Activated CD4-positive, CD25-positive, alpha-beta regulatory T cell treated with anti-CD3 and anti-CD28 coated beads, Interleukin-2, amount 50 U/mL, for 24 hours (primary cell): Measurements from ENCODE around the gene ASF1B.
"Not testable (repeated sequence)": the region's sequence is repeated elsewhere in the genome, so short reads cannot be mapped to it uniquely, and the experiment has no call there.

Experiments
- ATAC-seq, 2 donors: fragments of 150-1000 bp; cut with Tn5 transposase; one replicate each; pipeline ENCODE4 v1.10.0; 2021; ENCODE audit warnings: mild to moderate bottlenecking in 1 of 2, moderate library complexity in 1 of 2

ASF1B gene

DNA sequence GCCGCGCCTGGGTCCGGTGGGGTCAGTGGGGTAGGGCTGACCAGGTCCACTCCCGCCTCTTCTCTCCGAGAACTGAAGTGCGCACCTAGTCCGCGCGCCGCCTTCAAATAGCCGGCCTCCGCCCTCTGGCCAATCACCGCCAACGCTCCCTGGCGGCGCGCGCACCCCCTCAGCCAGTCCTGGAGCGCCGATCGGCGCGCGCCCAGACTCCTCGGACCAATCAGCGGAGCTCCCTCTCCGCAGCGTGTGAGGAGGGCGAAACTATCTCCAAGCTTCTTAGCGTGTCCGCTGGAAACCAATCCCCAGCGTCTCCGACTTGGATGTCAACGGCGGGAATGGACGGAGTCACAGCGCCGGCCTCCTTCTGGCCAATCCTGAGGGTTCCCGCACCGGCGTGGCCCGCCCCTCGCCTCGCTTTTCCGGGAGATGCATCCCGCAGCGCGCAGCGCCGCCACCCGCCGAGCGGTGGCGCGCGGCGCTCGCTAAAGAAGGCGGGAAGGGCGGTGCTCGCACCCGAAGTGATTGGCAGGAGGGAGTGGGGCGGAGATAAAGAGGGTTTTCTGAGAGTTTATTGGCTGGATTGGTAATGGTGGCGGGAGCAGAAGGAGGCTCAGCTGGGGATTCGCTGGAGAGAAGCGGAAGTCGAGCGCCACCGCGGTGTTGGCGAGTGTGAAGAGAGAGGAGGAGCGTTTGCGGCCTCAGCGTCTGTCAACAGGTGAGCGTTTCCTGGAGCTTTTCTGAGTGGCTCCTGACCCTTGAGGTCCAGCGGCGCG lies at the start of gene ASF1B:
Gene ASF1B, minus strand, starts transcription at position 81 of the 773 bp plus-strand sequence. CDS start 133 bp downstream, outside the sequence.
- peak; percentile 88 to 89 for ATAC-seq

DNA sequence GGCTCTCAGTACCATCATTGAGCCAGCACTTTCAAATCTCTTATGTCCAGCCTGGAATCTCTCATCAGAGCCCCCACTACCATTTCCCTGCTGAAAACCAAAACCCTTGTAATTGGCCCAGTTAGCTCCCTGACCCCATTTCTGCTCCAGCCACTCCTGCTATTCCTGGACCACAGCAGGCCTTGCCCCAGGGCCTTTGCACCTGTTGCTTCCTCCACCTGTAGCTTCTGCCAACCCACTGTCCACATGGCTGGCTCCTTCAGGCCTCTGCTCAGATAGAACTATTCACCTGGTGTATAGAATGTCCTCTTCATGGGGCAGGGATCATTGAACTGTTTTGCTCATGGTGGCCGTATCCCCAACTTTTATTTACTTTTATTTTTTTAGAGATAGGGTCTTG lies 49.3 kb upstream of the ASF1B start:
- ATAC-seq: not testable (repeated sequence)

DNA sequence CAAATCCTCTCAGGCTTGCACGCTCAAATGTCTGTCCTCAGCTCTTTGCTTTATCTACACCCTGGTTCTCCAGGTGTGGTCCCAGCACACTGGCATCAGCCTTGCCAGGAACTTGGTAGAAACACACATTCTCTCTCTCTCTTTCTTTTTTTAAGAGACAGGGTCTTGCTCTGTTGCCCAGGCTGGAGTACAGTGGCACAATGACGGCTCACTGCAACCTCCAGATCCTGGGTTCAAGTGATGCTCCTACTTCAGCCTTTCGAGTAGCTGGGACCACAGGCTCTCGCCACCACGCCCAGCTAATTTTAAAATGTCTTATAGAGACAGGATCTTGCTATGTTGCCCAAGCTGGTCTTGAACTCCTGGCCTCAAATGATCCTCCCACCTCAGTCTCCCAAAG lies 48.8 kb upstream of the ASF1B start:
- ATAC-seq: no peak

DNA sequence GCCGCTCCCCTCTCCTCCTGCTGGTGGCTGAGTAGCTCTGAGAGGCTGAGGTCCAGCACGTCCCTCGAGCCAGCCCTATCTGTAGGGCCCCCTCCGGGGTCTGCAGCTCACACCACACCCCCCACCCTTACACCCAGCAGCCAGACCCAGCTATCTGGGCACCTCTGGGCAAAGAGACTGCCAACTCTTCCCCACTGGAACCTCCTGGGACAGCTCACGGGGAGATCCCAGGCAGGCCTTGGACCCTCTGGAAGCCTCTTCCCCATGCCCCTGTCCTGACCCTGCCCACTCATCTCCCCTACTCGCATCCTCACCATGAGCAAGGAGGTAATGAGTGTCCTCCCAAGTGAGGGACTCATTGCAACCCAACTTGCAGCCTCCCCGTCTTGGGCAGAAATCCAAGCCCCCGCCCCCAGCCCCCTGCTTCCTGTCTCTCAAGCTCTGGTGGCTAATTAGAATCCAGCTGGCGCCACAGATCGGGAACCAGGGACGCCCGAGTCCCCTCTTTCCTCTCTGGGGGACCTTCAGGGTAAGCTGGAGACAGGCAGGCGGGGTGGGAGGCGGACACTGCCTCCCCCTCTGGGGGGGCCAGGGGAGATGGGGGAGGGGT lies 47.5 kb upstream of the ASF1B start:
- no peak for ATAC-seq

DNA sequence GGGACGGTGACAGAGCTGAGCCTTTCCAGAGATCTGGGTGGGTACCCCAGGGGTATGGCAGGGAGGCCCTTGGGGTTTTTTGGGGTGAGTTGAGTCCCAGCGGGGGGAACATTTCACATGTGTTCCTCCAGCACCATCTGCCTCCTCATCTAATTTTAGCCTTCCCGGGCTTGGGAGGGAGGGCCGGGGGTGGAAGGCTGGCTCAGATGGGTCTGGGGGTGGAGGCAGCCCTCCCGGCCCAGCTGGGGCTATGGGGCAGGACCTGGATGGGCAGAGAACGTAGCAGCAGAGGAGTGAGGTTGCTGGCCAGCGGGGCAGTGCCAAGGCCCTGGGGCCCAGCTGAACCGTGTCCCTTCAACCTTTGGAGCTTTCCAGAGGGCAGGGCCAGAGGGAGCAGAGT lies 46.1 kb upstream of the ASF1B start:
- no peak for ATAC-seq

DNA sequence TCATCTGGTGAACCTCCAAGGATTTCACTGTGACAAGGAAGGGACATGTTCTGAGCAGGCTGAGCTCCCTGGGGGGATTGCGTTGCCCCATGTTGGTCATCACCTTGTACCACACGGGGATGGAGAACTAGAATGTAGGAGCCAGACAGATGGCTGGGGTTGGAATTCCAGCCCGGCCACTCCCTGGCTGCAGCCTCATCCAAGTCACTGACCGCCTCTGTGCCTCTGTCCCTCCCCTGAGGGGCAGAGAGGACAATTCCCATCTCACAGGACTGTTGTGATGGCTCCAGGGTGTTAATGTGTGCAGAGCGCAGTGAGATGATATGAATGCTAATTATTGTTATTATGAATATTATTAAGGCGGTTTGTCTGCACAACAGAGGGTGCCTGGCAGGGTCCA lies 45.5 kb upstream of the ASF1B start:
- no peak for ATAC-seq

DNA sequence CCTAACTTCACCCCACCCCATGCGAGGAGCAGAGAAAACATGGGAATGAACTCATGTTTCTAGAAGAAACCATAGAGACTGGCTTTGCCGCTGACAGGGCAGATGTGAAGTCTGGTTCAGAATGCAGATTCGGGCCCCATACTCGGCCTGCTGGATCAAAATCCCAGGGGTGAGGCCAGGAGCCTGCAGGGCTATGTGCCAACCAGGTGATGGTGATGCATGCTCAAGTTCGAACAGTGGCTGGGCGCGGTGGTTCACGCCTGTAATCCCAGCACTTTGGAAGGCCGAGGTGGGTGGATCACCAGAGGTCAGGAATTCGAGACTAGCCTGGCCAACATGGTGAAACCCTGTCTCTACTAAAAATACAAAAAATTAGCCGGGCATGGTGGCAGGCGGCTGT lies 44.8 kb upstream of the ASF1B start:
- not testable (repeated sequence) for ATAC-seq

DNA sequence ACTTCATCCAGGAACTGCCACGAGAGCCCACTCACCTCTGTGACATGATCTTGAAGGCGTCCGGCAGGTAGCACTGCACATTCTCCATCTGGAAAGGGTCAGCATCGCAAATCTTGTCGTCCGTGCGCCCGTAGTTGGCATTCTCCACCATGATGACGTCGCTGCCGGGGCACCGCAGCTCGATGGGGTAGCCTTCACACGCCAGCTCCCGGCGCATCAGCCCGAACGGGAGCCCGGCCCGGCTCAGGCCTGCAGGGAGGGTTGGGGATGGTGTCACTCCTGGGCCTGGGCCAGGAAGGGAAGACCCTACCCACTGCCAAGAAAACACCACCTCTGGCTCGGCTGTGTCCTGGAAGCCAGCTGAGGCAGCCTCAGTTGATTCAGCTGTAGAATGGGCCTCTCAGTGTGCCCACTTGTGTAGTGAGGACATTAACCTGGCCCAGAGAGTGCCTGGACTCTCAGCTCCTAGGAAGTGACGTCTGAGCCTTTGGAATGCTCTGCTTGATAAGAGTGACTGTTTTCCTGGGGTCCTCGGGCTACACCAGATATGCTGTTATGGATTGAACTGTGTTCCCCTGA lies 41.2 kb upstream of the ASF1B start:
- ATAC-seq: no peak

DNA sequence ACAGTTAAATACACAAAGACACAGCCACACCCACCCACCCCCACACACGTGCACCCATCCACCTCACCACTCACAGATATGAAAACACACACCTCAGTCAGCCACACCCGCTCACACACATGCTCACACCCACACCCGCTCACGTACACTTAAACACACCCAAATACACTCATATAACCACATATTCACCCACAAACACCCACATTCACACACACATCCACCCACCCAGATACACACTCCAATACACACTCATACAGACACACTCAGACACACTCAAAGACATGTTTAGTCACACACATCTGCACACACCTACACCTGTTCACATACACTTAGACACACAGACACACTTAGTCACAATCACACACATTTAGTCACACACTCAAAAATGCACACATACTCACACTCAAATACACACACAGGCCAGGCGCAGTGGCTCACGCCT lies 39.0 kb upstream of the ASF1B start:
- ATAC-seq: no peak

DNA sequence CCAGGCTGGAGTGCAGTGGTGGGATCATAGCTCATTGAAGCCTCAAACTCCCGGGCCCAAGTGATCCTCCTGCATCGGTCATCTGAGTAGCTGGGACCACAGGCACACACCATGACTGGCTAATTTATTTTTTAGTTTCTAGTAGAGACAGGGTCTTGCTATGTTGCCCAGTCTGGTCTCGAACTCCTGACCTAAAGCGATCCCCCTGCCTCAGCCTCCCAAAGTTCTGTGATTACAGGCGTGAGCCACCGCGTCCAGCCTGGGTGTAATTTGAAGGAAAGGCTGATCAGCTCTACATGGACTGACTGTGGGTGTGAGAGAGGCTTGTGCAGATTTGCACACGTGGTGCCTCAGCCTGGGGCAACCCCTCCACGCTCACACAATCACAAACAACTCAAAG lies 38.5 kb upstream of the ASF1B start:
- ATAC-seq: no peak

DNA sequence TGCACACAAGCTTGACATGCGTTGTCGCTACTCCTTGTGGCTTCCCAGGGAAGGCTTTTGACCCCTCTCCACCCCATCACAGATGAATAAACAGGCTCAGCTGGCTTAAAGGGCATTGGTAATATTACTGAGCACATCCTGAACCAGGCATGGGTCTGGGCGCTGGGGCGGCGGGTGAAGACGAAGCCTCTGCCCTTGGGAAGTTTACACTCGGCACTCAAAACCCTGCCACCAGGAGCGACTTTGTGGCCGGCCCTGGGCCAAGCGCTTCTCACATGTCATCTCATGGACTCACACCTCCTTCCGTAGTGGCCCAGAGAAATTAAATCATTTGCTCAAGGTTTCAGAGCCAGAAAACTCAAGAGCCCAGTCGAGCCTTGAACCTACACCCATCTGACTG lies 32.6 kb upstream of the ASF1B start:
- ATAC-seq: no peak

DNA sequence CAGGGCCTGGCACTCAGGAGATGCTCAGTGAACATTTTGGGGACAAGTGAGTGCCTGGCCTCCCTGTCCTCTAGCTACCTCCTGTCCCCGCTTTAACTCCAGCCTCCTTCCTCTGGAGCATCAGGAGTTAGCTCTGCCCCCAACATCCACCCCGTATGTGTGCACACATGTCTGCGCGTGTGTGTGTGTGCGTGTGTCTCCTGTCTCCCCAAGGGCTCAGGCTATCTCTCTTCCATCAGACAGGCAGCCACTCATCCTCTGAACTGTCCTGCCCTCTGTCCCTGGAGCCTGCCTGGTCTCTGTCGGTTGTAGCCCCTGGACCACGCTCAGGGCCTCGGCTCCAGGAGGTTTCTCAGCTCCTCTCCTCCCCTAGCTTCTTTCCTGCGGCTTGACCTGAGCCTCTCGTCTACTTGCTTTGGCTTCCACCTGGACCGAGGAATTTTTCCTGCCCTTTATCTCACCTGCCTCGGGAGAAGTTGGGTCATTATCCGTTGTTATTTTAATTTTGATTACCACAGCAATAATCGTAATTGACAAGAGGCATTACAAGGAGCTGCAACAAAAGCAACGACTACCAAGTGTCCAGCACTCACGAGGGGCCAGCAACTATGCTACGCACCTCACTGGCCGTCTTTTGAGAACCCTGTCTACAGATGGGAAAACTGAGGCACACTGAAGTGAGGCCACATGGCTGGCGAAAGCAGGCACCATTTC lies 32.0 kb upstream of the ASF1B start:
- no peak for ATAC-seq

DNA sequence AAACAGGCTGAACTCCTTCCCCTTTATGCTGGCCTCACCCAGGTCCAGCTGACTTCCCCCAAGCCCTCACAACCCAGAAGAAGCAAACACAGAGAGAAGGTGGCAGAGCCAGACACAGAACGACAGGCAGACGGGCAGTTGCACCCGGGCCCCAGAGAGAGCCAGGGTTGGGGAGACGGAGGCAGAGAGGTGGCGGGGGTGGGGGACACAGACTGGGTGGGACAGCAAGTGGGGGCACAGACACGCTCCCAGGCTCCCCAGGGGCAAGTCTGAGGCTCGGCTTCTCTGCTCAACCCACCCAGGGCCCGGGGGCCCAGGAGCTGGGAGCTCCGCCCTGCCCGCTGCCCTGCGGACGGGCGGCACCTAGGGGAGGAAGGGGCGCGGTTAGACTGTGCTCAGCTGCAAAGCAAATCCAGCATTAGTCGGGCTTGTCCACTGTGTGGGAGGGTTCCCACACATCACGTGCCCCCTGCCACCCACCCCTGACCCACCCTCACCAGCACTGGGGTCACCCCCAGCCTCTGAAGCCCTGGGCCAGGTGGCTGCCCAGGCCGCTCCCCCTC lies 31.3 kb upstream of the ASF1B start:
- peak; percentile 70 to 71 for ATAC-seq

DNA sequence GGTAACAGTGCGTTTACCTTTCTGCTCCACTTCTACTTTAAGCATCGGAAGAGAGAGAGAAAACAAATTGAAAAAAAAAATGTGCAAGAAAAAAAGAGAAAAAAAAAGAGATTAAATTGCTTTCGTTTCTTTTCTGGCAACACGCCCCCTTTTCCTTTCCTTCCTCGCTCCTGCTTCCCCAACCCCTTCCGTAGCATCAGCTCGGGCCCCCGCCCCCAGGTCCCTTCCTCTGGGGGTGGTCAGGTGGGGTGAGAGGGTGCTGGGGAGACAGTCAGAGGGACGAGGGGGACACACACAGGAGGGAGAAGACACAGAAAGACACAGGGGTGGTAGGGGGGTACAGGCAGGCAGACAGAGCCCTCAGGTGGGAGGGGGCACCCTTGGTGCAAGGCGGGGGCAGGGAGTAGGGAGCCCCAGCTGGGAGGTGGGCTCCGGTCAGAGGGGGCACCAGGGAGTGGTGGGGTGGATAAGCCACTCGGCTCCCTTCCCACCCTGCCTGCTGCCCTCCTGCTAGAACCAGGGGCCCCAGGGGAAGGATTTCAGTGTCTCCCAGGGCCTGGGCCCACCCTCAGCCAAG lies 30.7 kb upstream of the ASF1B start:
- peak; percentile 18 to 25 for ATAC-seq

DNA sequence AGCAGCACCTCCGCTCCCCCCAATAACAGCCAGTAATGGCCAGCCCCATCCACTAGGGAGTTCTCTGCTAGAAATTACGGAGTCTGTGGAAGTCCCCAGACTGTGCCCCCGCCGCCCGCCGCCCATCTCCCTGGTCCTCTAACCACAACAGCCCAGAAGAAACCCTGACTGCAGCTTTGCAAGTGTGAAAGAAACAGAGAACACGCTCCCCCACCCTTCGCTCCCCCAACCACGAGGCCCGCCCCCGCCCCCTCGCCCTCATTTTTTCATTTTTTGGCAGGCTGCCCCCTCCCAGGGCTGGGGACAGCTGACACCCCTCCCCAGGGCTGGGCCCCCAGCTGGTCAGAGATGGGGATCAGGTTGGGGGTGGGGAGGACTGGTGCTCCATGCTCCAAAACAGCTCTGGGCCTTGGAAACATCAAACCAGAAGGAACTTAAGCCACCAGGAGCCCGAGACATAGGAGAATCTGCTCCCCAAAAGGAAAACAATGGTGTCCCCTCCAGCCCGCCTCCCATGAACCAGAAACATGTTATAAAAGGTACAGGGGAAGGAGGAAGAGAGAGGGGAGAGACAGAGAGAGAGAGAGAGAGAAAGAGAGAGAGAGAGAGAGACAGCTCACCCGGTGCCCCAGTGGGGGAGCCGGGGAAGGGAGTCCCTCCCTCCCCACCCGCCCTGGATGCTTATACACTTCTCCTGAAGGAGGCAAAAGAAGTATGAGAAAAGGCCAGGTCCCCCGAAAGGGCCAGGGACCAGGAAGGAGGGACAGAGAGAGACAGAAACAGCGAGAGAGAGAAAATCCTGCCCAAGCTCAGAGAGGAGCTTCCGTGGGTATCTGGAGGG lies 29.8 kb upstream of the ASF1B start:
- ATAC-seq: peak in 1 of 2 donors; percentile 15

DNA sequence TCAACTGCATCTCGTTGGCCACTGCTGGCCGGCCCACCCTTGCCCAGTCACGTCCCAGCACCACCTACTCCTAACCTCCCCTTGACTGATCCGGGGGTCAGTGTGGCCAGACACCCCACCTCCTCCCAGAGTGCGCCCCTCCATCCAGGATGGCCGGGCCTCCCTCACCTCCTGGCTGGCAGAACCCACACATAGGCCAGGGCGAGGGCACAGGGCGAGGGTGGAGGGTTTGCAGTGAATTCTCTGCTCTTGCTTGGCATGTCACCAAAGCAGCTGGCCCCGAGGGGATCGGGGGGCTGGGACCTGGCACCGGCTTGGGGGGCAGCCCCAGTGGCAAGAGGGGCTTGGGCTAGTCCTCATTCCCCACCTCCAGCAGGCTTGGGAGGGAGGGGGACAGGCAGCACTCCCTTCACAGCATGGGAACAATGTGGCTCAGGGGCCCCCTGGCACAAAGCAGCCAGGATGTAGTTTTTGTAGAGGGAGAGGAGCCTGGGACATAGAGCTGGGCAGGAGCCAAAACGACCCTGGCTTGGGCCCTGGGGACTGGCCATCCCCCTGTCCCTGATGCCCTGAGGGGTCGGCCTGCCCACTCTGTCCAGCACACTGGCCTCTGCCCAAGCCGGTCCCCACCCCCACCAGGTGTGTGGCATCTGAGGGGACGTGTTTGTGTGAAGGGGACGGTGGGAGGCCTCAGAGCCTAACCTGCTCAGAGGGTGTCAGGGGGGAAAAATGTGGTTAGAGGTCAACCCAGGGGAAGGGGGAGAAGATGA lies 28.5 kb upstream of the ASF1B start:
- ATAC-seq: no peak

DNA sequence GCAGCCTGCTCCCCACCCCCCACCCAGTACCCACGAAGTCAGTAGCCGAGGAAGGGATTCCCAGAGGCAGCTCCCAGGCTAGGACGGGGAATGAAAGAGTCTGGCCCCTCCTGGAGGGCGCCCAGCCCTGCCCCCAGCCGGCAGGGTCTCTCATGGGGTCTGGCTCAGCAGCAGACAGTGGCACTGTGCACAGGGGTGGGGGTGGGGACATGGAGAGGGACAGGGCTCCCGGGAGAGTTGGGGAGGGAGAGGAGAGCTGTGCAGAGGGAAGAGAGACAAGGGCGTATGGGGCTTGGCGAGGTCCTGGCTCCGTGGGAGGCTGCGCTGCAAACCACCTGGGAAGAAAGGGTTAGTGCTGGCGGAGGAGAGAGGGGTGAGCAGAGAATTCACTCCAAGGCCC lies 27.7 kb upstream of the ASF1B start:
- no peak for ATAC-seq

DNA sequence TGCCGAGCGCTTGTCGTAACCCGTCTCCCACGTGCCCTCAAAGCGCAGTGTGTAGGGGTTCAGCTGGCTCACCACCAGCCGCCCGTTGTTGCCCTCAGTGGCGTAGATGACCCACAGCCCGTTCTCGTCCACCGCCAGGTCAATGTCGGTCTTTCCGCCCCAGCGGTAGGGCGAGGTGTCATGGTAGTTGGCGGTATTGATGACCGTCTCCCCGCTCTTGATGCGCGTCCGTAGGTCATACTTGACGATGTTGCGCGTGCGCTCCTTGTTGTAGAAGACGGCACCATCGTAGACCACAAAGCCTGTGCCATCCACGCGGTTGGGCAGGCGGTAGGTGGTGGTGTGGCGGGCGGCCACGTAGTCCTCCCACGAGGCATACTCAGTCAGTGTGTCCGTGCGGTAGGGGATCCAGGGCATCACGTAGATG lies 26.5 kb upstream of the ASF1B start:
- ATAC-seq: no peak

DNA sequence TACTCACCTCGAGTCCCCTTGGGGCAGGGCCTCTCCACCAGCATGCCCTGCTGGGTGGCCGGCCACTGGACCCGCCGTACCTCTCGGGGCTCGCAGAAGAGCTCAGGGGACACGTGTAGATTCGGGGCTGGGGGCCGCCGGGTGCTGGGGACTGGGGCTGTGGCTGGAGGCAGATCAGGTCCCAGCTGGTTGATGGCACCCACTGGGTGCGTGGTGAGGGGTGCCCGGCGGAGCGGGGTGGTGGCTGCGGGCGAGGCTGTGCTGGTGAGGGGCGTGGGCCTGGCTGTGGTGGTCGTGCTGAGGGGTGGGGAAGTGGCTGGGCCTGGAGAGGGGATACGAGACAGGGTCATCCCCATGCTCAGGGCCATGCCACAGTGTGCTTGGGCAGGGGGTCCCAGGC lies 24.9 kb upstream of the ASF1B start:
- ATAC-seq: no peak

DNA sequence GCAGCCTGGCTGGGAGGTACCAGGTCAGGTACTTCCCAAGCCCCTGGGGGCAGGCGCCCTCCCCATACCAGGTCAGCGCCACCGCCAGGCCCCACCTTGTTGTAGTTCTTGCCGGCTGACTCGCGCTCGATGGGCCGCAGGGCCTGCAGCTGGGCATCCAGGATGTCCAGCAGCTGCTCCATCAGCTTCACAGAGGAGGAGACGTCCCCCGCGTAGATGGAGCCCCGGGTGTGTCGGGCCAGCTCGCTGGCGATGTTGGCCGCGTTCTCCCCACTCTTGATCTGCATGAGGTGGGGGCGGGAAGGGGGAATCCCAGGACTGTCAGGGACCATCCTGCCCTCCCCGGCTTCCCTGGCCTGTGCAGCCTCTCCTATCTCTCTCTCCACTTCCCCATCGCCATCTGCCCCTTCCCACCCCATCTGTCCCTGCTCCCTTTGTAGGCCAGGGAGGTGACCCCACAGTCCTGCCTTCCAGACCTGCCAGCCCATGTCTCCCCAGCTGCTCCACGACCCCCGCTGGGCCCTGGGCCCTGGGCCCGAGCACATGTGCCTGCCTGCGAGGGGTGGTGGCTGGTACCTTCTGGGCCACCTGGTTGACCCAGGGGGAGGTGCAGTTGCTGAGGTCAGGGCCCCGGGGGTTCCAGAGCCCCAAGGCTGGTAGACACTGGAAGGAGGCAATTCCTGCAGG lies 23.8 kb upstream of the ASF1B start:
- no peak for ATAC-seq
